IMR-90 (cell line): ENCODE data around the gene KLHDC3. TPM values are rescaled to one million over a fixed set of nuclear protein-coding genes. Genes with fewer than 3 reads are reported as not detected.

Experiments used
- ATAC-seq: fragments of 200-7000 bp; cut with Tn5 transposase; 2 replicates; pipeline ENCODE4 v1.9.1; 2020; ENCODE audit warnings: low read depth, mild to moderate bottlenecking, moderate library complexity
- BruUV-seq: library from RNA; stranded (reverse); fragments of 400-500 nt; replicated peaks from 2 replicates; lab custom pipeline; 2021; lab: Mats Ljungman, UMichigan
- CTCF ChIA-PET: fragments of 300-600 bp; formaldehyde crosslinking; extraction: SDS; loops from one replicate; lab custom pipeline; 2021; ENCODE audit warnings: antibody characterized with exemption; lab: Yijun Ruan, JAX
- POLR2A ChIA-PET: fragments of 300-600 bp; sonication (Branson Sonifier 250); formaldehyde crosslinking; loops from one replicate; lab custom pipeline; 2022; ENCODE audit warnings: antibody characterized with exemption; ENCODE audit not compliant: unreplicated experiment; lab: Charles Lee
- DNase-seq: peaks from one replicate; pipeline ENCODE4 v3.0.0; 2013
- H2AFZ ChIP-seq: replicated peaks from 2 replicates; pipeline ENCODE3; 2013; ENCODE audit warnings: low read length, mild to moderate bottlenecking; ENCODE audit not compliant: poor library complexity
- H2AK5ac ChIP-seq: 2 replicates; pipeline ENCODE4 v1.6.1; 2013; ENCODE audit warnings: low read depth, low read length, inconsistent platforms
- H2AK9ac ChIP-seq: replicated peaks from 2 replicates; pipeline ENCODE3; 2013; ENCODE audit warnings: mild to moderate bottlenecking, low read depth, low read length, moderate library complexity; ENCODE audit not compliant: poor library complexity
- H2BK120ac ChIP-seq: 2 replicates; pipeline ENCODE4 v1.6.1; 2013; ENCODE audit warnings: low read depth, low read length, inconsistent platforms
- H2BK15ac ChIP-seq: 3 replicates; pipeline ENCODE4 v1.6.1; 2013; ENCODE audit warnings: low read depth, low read length, inconsistent platforms
- H2BK20ac ChIP-seq: 2 replicates; pipeline ENCODE4 v1.6.1; 2013; ENCODE audit warnings: low read depth, mild to moderate bottlenecking, inconsistent platforms, low read length, moderate library complexity
- H2BK5ac ChIP-seq: 2 replicates; pipeline ENCODE4 v1.6.1; 2013; ENCODE audit warnings: mild to moderate bottlenecking, low read depth, low read length, inconsistent platforms; ENCODE audit not compliant: poor library complexity, severe bottlenecking
- H3K14ac ChIP-seq: replicated peaks from 2 replicates; pipeline ENCODE4 v1.6.1; 2013; ENCODE audit warnings: low read depth, low read length, inconsistent platforms
- H3K18ac ChIP-seq: 2 replicates; pipeline ENCODE4 v1.6.1; 2013; ENCODE audit warnings: low read depth, low read length, control low read depth
- H3K23ac ChIP-seq: 2 replicates; pipeline ENCODE4 v1.6.1; 2013; ENCODE audit warnings: low read depth, low read length, inconsistent platforms
- H3K27ac ChIP-seq: 2 replicates; pipeline ENCODE4 v1.5.1; 2013; ENCODE audit warnings: mild to moderate bottlenecking, control low read depth, low read length; ENCODE audit not compliant: insufficient read depth
- H3K27me3 ChIP-seq: 2 replicates; pipeline ENCODE4 v1.6.1; 2013; ENCODE audit warnings: low read length; ENCODE audit not compliant: control insufficient read depth, insufficient read depth
- H3K36me3 ChIP-seq: 2 replicates; pipeline ENCODE4 v1.6.1; 2013; ENCODE audit warnings: low read length, mixed read lengths; ENCODE audit not compliant: control insufficient read depth, insufficient read depth
- H3K4ac ChIP-seq: 2 replicates; pipeline ENCODE4 v1.6.1; 2013; ENCODE audit warnings: low read depth, low read length, inconsistent platforms
- H3K4me1 ChIP-seq: 2 replicates; pipeline ENCODE4 v1.6.1; 2013; ENCODE audit warnings: low read length, mixed read lengths; ENCODE audit not compliant: control insufficient read depth, insufficient read depth
- H3K4me2 ChIP-seq: 2 replicates; pipeline ENCODE4 v1.6.1; 2013; ENCODE audit warnings: low read depth, mild to moderate bottlenecking, control low read depth, low read length, moderate library complexity
- H3K4me3 ChIP-seq: 2 replicates; pipeline ENCODE4 v1.5.1; 2013; ENCODE audit warnings: low read depth, mild to moderate bottlenecking, control low read depth, low read length, moderate library complexity; ENCODE audit not compliant: insufficient read depth
- H3K56ac ChIP-seq: 2 replicates; pipeline ENCODE4 v1.6.1; 2013; ENCODE audit warnings: low read length, inconsistent platforms; ENCODE audit not compliant: insufficient read depth; ENCODE audit errors: extremely low read depth
- H3K79me1 ChIP-seq, 2 experiments: 2 replicates each; pipeline ENCODE4 v1.6.1; 2013; ENCODE audit warnings: low read length in 2 of 2, inconsistent platforms in 1 of 2, low read depth in 1 of 2
- H3K9ac ChIP-seq: 2 replicates; pipeline ENCODE4 v1.6.1; 2013; ENCODE audit warnings: low read depth, low read length, control low read depth
- H3K9me1 ChIP-seq: 2 replicates; pipeline ENCODE4 v1.6.1; 2013; ENCODE audit warnings: low read length, inconsistent platforms; ENCODE audit not compliant: insufficient read depth
- H3K9me3 ChIP-seq: 2 replicates; pipeline ENCODE4 v1.6.1; 2013; ENCODE audit warnings: low read length; ENCODE audit not compliant: control insufficient read depth, insufficient read depth
- H4K20me1 ChIP-seq: 2 replicates; pipeline ENCODE4 v1.6.1; 2013; ENCODE audit warnings: low read length, inconsistent platforms; ENCODE audit not compliant: insufficient read depth
- H4K5ac ChIP-seq: 2 replicates; pipeline ENCODE4 v1.6.1; 2013; ENCODE audit warnings: mild to moderate bottlenecking, low read depth, low read length, control low read depth
- H4K8ac ChIP-seq, 2 experiments: 2 replicates each; pipeline ENCODE4 v1.6.1; 2013; ENCODE audit warnings: low read depth in 2 of 2, low read length in 2 of 2, control low read depth in 1 of 2, inconsistent platforms in 1 of 2
- H4K91ac ChIP-seq: 2 replicates; pipeline ENCODE4 v1.6.1; 2013; ENCODE audit warnings: low read depth, low read length, inconsistent platforms; ENCODE audit not compliant: insufficient read depth
- BHLHE40 ChIP-seq: fragments of 150-350 bp; IDR thresholded peaks from 2 replicates; pipeline ENCODE4 v1.6.1; 2016; ENCODE audit warnings: mild to moderate bottlenecking, low read depth, low read length
- CEBPB ChIP-seq: IDR thresholded peaks from 2 replicates; pipeline ENCODE4 v1.6.1; 2012; ENCODE audit warnings: low read depth, low read length, improper control_type of control experiment
- CHD1 ChIP-seq: IDR thresholded peaks from 2 replicates; pipeline ENCODE4 v1.6.1; 2012; ENCODE audit warnings: low read depth, low read length, improper control_type of control experiment
- FOS ChIP-seq: fragments of 150-350 bp; IDR thresholded peaks from 2 replicates; pipeline ENCODE4 v1.6.1; 2016; ENCODE audit warnings: low read depth, low read length
- MAFK ChIP-seq: IDR thresholded peaks from 2 replicates; pipeline ENCODE4 v1.6.1; 2012; ENCODE audit warnings: low read depth, low read length, improper control_type of control experiment
- MXI1 ChIP-seq: IDR thresholded peaks from 2 replicates; pipeline ENCODE4 v1.6.1; 2012; ENCODE audit warnings: low read depth, mild to moderate bottlenecking, low read length, moderate library complexity, borderline replicate concordance
- NFE2L2 ChIP-seq: fragments of 150-350 bp; IDR thresholded peaks from 2 replicates; pipeline ENCODE4 v1.6.1; 2016; ENCODE audit warnings: low read depth, mild to moderate bottlenecking, low read length
- POLR2A ChIP-seq: IDR thresholded peaks from 2 replicates; pipeline ENCODE4 v1.6.1; 2012; ENCODE audit warnings: mild to moderate bottlenecking, low read depth, low read length
- RAD21 ChIP-seq: IDR thresholded peaks from 2 replicates; pipeline ENCODE4 v1.6.1; 2012; ENCODE audit warnings: low read length, improper control_type of control experiment
- RCOR1 ChIP-seq: IDR thresholded peaks from 2 replicates; pipeline ENCODE4 v1.6.1; 2012; ENCODE audit warnings: mild to moderate bottlenecking, low read length, improper control_type of control experiment; ENCODE audit not compliant: insufficient replicate concordance
- RFX5 ChIP-seq: IDR thresholded peaks from 2 replicates; pipeline ENCODE4 v1.8.0; 2012; ENCODE audit warnings: low read depth, mild to moderate bottlenecking, low read length, moderate library complexity
- SMC3 ChIP-seq: fragments of 150-350 bp; IDR thresholded peaks from 2 replicates; pipeline ENCODE4 v1.6.1; 2016; ENCODE audit warnings: low read depth, mild to moderate bottlenecking, antibody characterized with exemption, low read length, moderate library complexity
- WGBS, 2 experiments: methylation state at CpG; one replicate each; pipeline versions ENCODE4 v1.1.5 to v1.1.7; 2013; ENCODE audit warnings: missing lambda C conversion rate in 2 of 2; ENCODE audit not compliant: insufficient read length in 1 of 2; ENCODE audit errors: extremely low coverage in 2 of 2; 5-methylcytosine and 5-hydroxymethylcytosine counted together
- dilution Hi-C: fragments of 300-500 bp; cut with HindIII; formaldehyde crosslinking; loops from one replicate; pipeline ENCODE4 v1.14.3; 2018; ENCODE audit warnings: low sequenced_read_pairs; ENCODE audit not compliant: unreplicated experiment
- in situ Hi-C: fragments of 300-500 bp; cut with MboI; formaldehyde crosslinking; loops from 3 replicates; pipeline ENCODE4 v1.14.3; 2019; ENCODE audit warnings: low sequenced_read_pairs, inconsistent platforms, mixed read lengths
- intact Hi-C: fragments of 100-400 bp; cut with micrococcal nuclease; formaldehyde crosslinking; loops from 2 replicates; pipeline ENCODE4 v1.10.0; 2022
- polyA plus RNA-seq, 3 experiments: library from polyadenylated mRNA; depleted of rRNA; stranded (reverse); fragments of >200 nt; gene quantifications; 2 replicates each; pipeline ENCODE4 v1.2.3, GENCODE V29; 2012; ENCODE audit warnings: low replicate concordance in 1 of 3
- total RNA-seq: library from RNA; depleted of rRNA; stranded (reverse); fragments of >200 nt; gene quantifications from 2 replicates; pipeline ENCODE4 v1.2.3, GENCODE V29; 2012
- TF ChIP-seq, protein P1 (sequence below): fragments of 150-350 bp; IDR thresholded peaks from 2 replicates; pipeline ENCODE4 v1.6.1; 2017; ENCODE audit warnings: mild to moderate bottlenecking, antibody characterized with exemption, low read length, low read depth
- TF ChIP-seq, protein P2 (sequence below): fragments of 150-350 bp; IDR thresholded peaks from 2 replicates; pipeline ENCODE4 v1.6.1; 2016; ENCODE audit warnings: low read depth, mild to moderate bottlenecking, low read length, moderate library complexity, borderline replicate concordance
- TF ChIP-seq, protein P3 (sequence below): conservative IDR thresholded peaks from 2 replicates; pipeline ENCODE4 v1.5.1; 2012; ENCODE audit warnings: mild to moderate bottlenecking, low read depth, low read length, improper control_type of control experiment

Gene KLHDC3
- total and polyA plus RNA-seq, 2 of the 4 experiments (the other 2 are of a cell fraction): 57.1 to 76.0 TPM

DNA sequence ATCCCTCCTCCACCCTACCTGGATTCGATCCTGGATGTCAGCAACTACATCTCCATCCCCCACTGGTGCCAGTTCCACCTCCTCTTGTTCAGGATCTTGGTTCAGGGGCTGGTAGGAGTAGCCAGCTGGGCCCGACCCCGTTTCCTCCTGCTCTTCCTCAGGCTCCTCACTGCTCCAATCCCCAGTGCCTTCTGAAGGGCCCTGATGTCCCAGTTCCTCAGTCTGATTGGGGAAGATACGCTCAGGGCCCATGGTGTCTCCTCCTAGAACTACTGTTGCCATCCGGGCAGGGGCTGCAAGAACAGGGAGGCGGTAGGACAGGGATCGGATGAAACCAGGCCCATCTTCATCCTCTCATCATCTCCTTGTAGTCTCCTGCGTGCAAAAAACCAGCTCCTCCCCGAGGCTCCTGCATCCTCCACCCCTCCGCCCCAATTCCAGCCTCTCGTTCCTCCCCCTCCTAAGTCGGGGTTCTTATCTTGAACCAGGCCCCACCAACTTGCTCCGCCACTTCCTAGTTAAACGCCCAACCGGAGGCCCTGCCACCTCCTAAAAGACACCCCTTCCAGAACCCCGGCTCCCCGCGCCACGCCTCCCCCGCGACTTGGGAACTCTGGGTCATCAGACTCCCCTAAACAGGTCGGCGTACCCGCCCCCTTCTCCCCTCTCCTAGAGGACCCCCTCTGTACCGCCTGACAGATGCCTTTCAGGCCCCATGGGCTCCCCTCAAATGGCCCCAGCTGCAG is 779 bp upstream of the KLHDC3 start:
- Histone ChIP-seq H3K9me3 (no peaks in the 10 kb centered on the region), H3K4me1 (peaks cover 8% of the 10 kb centered on the region), H2AFZ (peak overlapping the region; percentile 77), H2BK20ac (no peak overlapping the region), H4K20me1 (no peaks in the 10 kb centered on the region; the same call in 1 of the 2 replicates), H4K8ac (peak overlapping the region; percentile 10 to 71; a peak in 3 of 4 replicates), H3K27me3 (no peaks in the 10 kb centered on the region), H3K79me1 (peaks cover 5 to 69% of the 10 kb centered on the region in 2 experiments; a peak in 2 of 4 replicates), H3K9ac (peak overlapping the region; percentile 80), H2BK15ac (no peak overlapping the region), H3K14ac (peak overlapping the region; percentile 54), H2BK120ac (no peak overlapping the region), H3K4me2 (peak overlapping the region; percentile 97), H3K56ac (peak overlapping the region; percentile 30), H4K5ac (peak overlapping the region; percentile 3), H3K9me1 (peaks cover 3% of the 10 kb centered on the region), H3K27ac (peak overlapping the region; percentile 69), H2AK5ac (peak overlapping the region; percentile 65), H3K18ac (no peak overlapping the region), H3K23ac (peak overlapping the region; percentile 89), H4K91ac (no peak overlapping the region), H2AK9ac (peak overlapping the region; percentile 91), H2BK5ac (peak overlapping the region; percentile 23), H3K36me3 (peaks cover 44% of the 10 kb centered on the region), H3K4ac (peak overlapping the region; percentile 67), H3K4me3 (peak overlapping the region; percentile 54)
- dilution Hi-C loops (no loop called here), intact Hi-C loops (no loop called here), in situ Hi-C loops (no loop called here)
- ATAC-seq (peak; percentile 31), DNase-seq (peak; percentile 21)
- CTCF ChIA-PET: no interaction called here
- BruUV-seq: no TSS peak
- POLR2A ChIA-PET: interaction anchor here (0.5 to 0.9 kb wide), 2 partner anchors 110 to 161 kb away, joined by 3 to 4 read pairs; no protein-coding TSS in a partner anchor
- 0% methylated on average over 9 of the region's 25 CpGs; no CpG with 5 or more reads in 1 of the 2 experiments for WGBS, 2 experiments
- TF ChIP-seq SMC3 (no peak), NFE2L2 (no peak), RAD21 (no peak), CEBPB (no peak), POLR2A (no peak), MXI1 (no peak), MAFK (no peak), CHD1 (no peak), FOS (no peak), RFX5 (no peak), BHLHE40 (no peak), RCOR1 (no peak)
- TF ChIP-seq, protein P1, sequence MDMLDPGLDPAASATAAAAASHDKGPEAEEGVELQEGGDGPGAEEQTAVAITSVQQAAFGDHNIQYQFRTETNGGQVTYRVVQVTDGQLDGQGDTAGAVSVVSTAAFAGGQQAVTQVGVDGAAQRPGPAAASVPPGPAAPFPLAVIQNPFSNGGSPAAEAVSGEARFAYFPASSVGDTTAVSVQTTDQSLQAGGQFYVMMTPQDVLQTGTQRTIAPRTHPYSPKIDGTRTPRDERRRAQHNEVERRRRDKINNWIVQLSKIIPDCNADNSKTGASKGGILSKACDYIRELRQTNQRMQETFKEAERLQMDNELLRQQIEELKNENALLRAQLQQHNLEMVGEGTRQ: no peak
- TF ChIP-seq, protein P2, sequence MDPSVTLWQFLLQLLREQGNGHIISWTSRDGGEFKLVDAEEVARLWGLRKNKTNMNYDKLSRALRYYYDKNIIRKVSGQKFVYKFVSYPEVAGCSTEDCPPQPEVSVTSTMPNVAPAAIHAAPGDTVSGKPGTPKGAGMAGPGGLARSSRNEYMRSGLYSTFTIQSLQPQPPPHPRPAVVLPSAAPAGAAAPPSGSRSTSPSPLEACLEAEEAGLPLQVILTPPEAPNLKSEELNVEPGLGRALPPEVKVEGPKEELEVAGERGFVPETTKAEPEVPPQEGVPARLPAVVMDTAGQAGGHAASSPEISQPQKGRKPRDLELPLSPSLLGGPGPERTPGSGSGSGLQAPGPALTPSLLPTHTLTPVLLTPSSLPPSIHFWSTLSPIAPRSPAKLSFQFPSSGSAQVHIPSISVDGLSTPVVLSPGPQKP: no peak
- TF ChIP-seq, protein P3, sequence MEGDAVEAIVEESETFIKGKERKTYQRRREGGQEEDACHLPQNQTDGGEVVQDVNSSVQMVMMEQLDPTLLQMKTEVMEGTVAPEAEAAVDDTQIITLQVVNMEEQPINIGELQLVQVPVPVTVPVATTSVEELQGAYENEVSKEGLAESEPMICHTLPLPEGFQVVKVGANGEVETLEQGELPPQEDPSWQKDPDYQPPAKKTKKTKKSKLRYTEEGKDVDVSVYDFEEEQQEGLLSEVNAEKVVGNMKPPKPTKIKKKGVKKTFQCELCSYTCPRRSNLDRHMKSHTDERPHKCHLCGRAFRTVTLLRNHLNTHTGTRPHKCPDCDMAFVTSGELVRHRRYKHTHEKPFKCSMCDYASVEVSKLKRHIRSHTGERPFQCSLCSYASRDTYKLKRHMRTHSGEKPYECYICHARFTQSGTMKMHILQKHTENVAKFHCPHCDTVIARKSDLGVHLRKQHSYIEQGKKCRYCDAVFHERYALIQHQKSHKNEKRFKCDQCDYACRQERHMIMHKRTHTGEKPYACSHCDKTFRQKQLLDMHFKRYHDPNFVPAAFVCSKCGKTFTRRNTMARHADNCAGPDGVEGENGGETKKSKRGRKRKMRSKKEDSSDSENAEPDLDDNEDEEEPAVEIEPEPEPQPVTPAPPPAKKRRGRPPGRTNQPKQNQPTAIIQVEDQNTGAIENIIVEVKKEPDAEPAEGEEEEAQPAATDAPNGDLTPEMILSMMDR: no peak
